C4-2B (cell line): ENCODE data around the gene PRKAG3.
"Not testable (repeated sequence)": the region's sequence is repeated elsewhere in the genome, so short reads cannot be mapped to it uniquely, and the experiment has no call there.

Experiments
- H3K27ac ChIP-seq: fragments of 450-650 bp; 2 replicates; pipeline ENCODE4 v1.5.1; 2017
- CTCF ChIP-seq: fragments of 450-650 bp; conservative IDR thresholded peaks from 2 replicates; pipeline ENCODE4 v1.5.1; 2017; ENCODE audit warnings: mild to moderate bottlenecking
- ZFX ChIP-seq: fragments of 450-650 bp; IDR thresholded peaks from 2 replicates; pipeline ENCODE4 v1.6.1; 2017

PRKAG3 gene

GRCh38 chr2:218851286-218851685 lies 19.7 kb upstream of the PRKAG3 start:
- no peak for TF ChIP-seq CTCF
- no peak for TF ChIP-seq ZFX

GRCh38 chr2:218850796-218851195 lies 19.2 kb upstream of the PRKAG3 start:
- H3K27ac ChIP-seq = no peak overlapping the region
- TF ChIP-seq ZFX (no peak), CTCF (no peak)

More at GRCh38 chr2:218851286-218851685, 19.7 kb upstream of the PRKAG3 start:
- no peak overlapping the region for H3K27ac ChIP-seq

- no peak for TF ChIP-seq ZFX
- H3K27ac ChIP-seq = no peak overlapping the region
These were observed 18.1 kb upstream of the PRKAG3 start for GRCh38 chr2:218849721-218850120.

GRCh38 chr2:218846963-218847362 lies 15.4 kb upstream of the PRKAG3 start:
- H3K27ac ChIP-seq = not testable (repeated sequence)

GRCh38 chr2:218844334-218844733 lies 12.7 kb upstream of the PRKAG3 start:
- H3K27ac ChIP-seq = not testable (repeated sequence)

- TF ChIP-seq CTCF (no peak), ZFX (no peak)
These were observed 8.3 kb upstream of the PRKAG3 start for GRCh38 chr2:218839888-218840287.

GRCh38 chr2:218839430-218839829 lies 7.8 kb upstream of the PRKAG3 start:
- H3K27ac ChIP-seq = no peak overlapping the region
- TF ChIP-seq ZFX = no peak
- TF ChIP-seq CTCF = no peak

More at GRCh38 chr2:218839888-218840287, 8.3 kb upstream of the PRKAG3 start:
- no peak overlapping the region for H3K27ac ChIP-seq

GRCh38 chr2:218837495-218837894 lies 5.9 kb upstream of the PRKAG3 start:
- H3K27ac ChIP-seq = no peak overlapping the region
- TF ChIP-seq CTCF (no peak), ZFX (no peak)

- no peak overlapping the region for H3K27ac ChIP-seq
- TF ChIP-seq ZFX (no peak), CTCF (no peak)
These were observed 3.1 kb upstream of the PRKAG3 start for GRCh38 chr2:218834685-218835084.
